Activated CD8-positive, alpha-beta T cell treated with anti-CD3 and anti-CD28 coated beads for 36 hours (primary cell): ENCODE measurements around the gene NDEL1. TPM values are rescaled to one million over a fixed set of nuclear protein-coding genes. Genes with fewer than 3 reads are reported as not detected.

Experiments used
- ATAC-seq: fragments of 200-7000 bp; cut with Tn5 transposase; one replicate; pipeline ENCODE4 v1.10.0; 2021; ENCODE audit warnings: mild to moderate bottlenecking, moderate library complexity
- CTCF ChIA-PET: fragments of 350-600 bp; sonication (Branson Sonifier 250); formaldehyde crosslinking; loops from one replicate; lab custom pipeline; 2021; ENCODE audit warnings: antibody characterized with exemption; lab: Charles Lee
- POLR2A ChIA-PET: fragments of 350-600 bp; sonication (Branson Sonifier 250); formaldehyde crosslinking; loops from one replicate; lab custom pipeline; 2021; ENCODE audit warnings: antibody characterized with exemption; lab: Charles Lee
- DNase-seq: peaks from one replicate; pipeline ENCODE4 v3.0.0-alpha.2; 2020
- H3K27ac Mint-ChIP-seq: one replicate; pipeline ENCODE4 v1.8.0; 2021; ENCODE audit warnings: mild to moderate bottlenecking, mixed read lengths
- H3K27me3 Mint-ChIP-seq: one replicate; pipeline ENCODE4 v1.8.0; 2021; ENCODE audit warnings: mixed read lengths
- H3K36me3 Mint-ChIP-seq: one replicate; pipeline ENCODE4 v1.8.0; 2021; ENCODE audit warnings: low read depth, mixed read lengths
- H3K4me1 Mint-ChIP-seq: one replicate; pipeline ENCODE4 v1.8.0; 2021; ENCODE audit warnings: low read depth, mixed read lengths
- H3K4me3 Mint-ChIP-seq: one replicate; pipeline ENCODE4 v1.8.0; 2021; ENCODE audit warnings: mild to moderate bottlenecking, moderate library complexity, mixed read lengths
- H3K9me3 Mint-ChIP-seq: one replicate; pipeline ENCODE4 v1.8.0; 2021; ENCODE audit warnings: mixed read lengths
- CTCF ChIP-seq: fragments of 200-600 bp; IDR thresholded peaks from one replicate; pipeline ENCODE4 v1.8.0; 2022; ENCODE audit warnings: antibody characterized with exemption, mild to moderate bottlenecking
- intact Hi-C: fragments of 100-400 bp; cut with micrococcal nuclease; formaldehyde crosslinking; loops from one replicate; pipeline ENCODE4 v1.10.0; 2022
- total RNA-seq, 2 experiments: library from RNA; stranded (reverse); gene quantifications; one replicate each; pipeline ENCODE4 v1.2.3, GENCODE V29; 2021

Gene NDEL1
- total RNA-seq, 2 experiments from 2014 or later: 48.1 to 53.9 TPM

- no peak for TF ChIP-seq CTCF
- intact Hi-C loops: no loop called here
- no peak overlapping the region for H3K4me3 Mint-ChIP-seq
- H3K9me3 Mint-ChIP-seq: peaks cover 11% of the 10 kb centered on the region
- no peak for DNase-seq
- CTCF ChIA-PET: interaction anchor here (1.2 to 1.3 kb wide), 3 partner anchors 9 to 75 kb away, joined by 3 read pairs; no protein-coding TSS in a partner anchor
- H3K4me1 Mint-ChIP-seq: no peaks in the 10 kb centered on the region
- H3K27me3 Mint-ChIP-seq: no peaks in the 10 kb centered on the region
- H3K36me3 Mint-ChIP-seq: peaks cover 43% of the 10 kb centered on the region
- H3K27ac Mint-ChIP-seq: no peak overlapping the region
- POLR2A ChIA-PET: no interaction called here
- no peak for ATAC-seq
Measured at GRCh38 chr17:8485491-8485890, 49.8 kb downstream of the NDEL1 start.

GRCh38 chr17:8487130-8487645 lies 51.5 kb downstream of the NDEL1 start:
- Mint-ChIP-seq H3K9me3 (peaks cover 11% of the 10 kb centered on the region), H3K4me3 (no peak overlapping the region), H3K27ac (no peak overlapping the region), H3K27me3 (no peaks in the 10 kb centered on the region), H3K4me1 (no peaks in the 10 kb centered on the region), H3K36me3 (peaks cover 43% of the 10 kb centered on the region)
- no peak for TF ChIP-seq CTCF
- intact Hi-C loops: no loop called here
- ATAC-seq (no peak), DNase-seq (no peak)
- CTCF ChIA-PET: no interaction called here
- POLR2A ChIA-PET: no interaction called here

- CTCF ChIA-PET: no interaction called here
Measured at GRCh38 chr17:8487743-8488142, 52.1 kb downstream of the NDEL1 start.

GRCh38 chr17:8488491-8488890 lies 52.8 kb downstream of the NDEL1 start:
- ChIA-PET CTCF (no interaction called here), POLR2A (interaction anchor here (0.5 to 0.6 kb wide), 2 partner anchors 11 to 42 kb away, joined by 3 read pairs; no protein-coding TSS in a partner anchor)
- DNase-seq: no peak
- intact Hi-C loops: no loop called here
- H3K27ac Mint-ChIP-seq: no peak overlapping the region
- H3K36me3 Mint-ChIP-seq: peaks cover 33% of the 10 kb centered on the region
- no peak overlapping the region for H3K4me3 Mint-ChIP-seq
- H3K9me3 Mint-ChIP-seq: peaks cover 9% of the 10 kb centered on the region
- ATAC-seq: no peak
- TF ChIP-seq CTCF: no peak
- no peaks in the 10 kb centered on the region for H3K27me3 Mint-ChIP-seq
- no peaks in the 10 kb centered on the region for H3K4me1 Mint-ChIP-seq

More at GRCh38 chr17:8487743-8488142, 52.1 kb downstream of the NDEL1 start:
- no peak overlapping the region for H3K27ac Mint-ChIP-seq
- intact Hi-C loops: no loop called here
- DNase-seq (no peak), ATAC-seq (no peak)
- H3K4me3 Mint-ChIP-seq: no peak overlapping the region
- POLR2A ChIA-PET: no interaction called here
- peaks cover 9% of the 10 kb centered on the region for H3K9me3 Mint-ChIP-seq
- H3K27me3 Mint-ChIP-seq: no peaks in the 10 kb centered on the region
- no peaks in the 10 kb centered on the region for H3K4me1 Mint-ChIP-seq
- TF ChIP-seq CTCF: no peak
- H3K36me3 Mint-ChIP-seq: peaks cover 39% of the 10 kb centered on the region

DNA sequence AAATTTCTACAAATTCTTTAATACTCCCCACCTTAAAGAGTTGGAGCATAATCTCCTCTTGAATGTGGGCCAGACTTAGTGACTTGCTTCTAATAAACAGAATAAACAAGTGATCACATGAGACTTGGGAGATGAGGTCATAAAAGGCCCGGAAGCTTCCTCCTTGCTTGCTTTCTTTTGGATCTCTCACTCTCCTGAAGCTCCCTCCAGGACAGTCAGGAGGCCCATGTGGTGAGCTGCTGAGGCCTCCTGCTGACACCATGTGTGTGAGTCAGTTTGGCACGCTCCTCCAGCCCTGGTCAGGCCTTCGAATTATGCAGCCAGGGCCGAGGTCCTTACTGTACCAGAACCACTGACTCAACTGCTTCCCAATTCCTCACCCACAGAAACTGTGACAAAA lies 53.2 kb downstream of the NDEL1 start:
- POLR2A ChIA-PET: no interaction called here
- no peak overlapping the region for H3K27ac Mint-ChIP-seq
- no peak for TF ChIP-seq CTCF
- peaks cover 6% of the 10 kb centered on the region for H3K9me3 Mint-ChIP-seq
- intact Hi-C loops: no loop called here
- ATAC-seq (no peak), DNase-seq (no peak)
- peaks cover 30% of the 10 kb centered on the region for H3K36me3 Mint-ChIP-seq
- H3K4me1 Mint-ChIP-seq: no peaks in the 10 kb centered on the region
- CTCF ChIA-PET: no interaction called here
- H3K27me3 Mint-ChIP-seq: no peaks in the 10 kb centered on the region
- no peak overlapping the region for H3K4me3 Mint-ChIP-seq
